UCSD-AML1 (cell line): ENCODE results near the gene RILP.

Experiments
- DNase-seq: peaks from one replicate; lab custom pipeline; 2025; ENCODE audit not compliant: unreplicated experiment; lab: John Stamatoyannopoulos, UW

The RILP gene

DNA sequence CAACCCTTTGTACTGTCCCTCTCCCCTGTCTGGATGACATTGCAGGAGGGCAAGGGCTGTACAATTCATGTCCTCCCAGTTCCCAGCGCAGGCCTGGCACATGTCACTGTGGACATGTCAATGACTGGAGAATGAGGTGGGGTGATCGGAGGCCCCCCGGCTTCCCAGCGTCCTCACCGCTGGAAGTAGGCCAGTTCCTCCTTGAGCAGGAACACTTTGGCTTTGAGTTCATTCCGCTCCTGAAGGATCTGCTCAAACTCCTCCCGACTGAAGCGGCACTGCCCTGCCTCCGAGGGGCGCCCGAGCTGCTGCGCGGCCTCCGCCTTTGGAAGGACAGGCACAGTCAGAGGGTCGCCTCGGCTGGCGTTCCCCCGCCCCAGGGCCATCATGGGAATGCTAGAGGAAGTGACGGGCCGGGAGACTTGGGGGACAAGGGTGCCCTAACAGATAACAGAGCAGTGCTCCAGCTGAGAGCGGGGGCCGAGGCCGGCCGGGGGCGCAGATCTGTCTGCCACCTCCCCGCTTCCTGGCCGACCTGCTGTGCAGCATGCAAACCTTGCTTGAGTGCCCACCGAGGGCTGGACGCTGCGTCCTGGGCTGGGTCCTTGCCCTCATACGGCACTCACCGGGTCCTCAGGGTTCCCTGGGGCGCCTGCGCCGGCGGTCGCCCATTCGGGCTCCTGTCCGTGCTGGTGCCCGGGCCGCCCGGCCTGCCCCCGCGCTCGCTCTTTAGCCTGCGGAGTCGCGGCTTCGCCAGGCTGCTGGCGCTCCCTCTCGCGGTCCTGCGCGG lies 1.3 kb downstream of the RILP start:
- peak; percentile 80 for DNase-seq

DNA sequence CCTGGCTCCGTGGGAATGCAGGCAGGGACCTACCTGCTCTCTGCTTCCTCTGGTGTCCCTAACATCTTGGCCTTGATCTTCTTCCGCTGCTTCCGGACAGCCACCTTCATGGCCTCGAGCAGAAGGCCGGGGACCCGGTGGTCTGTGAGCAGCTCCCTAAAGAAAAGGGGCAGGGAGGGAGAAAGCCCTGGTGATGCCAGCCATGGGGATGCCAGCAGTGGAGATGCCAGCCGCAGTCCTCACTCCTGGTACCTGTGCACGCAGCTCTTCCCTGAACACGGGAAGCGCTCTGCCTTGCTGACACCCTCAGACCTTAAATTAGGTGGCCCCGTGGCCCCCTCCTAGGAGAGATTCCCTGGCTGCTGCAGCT lies 1.9 kb downstream of the RILP start:
- no peak for DNase-seq

DNA sequence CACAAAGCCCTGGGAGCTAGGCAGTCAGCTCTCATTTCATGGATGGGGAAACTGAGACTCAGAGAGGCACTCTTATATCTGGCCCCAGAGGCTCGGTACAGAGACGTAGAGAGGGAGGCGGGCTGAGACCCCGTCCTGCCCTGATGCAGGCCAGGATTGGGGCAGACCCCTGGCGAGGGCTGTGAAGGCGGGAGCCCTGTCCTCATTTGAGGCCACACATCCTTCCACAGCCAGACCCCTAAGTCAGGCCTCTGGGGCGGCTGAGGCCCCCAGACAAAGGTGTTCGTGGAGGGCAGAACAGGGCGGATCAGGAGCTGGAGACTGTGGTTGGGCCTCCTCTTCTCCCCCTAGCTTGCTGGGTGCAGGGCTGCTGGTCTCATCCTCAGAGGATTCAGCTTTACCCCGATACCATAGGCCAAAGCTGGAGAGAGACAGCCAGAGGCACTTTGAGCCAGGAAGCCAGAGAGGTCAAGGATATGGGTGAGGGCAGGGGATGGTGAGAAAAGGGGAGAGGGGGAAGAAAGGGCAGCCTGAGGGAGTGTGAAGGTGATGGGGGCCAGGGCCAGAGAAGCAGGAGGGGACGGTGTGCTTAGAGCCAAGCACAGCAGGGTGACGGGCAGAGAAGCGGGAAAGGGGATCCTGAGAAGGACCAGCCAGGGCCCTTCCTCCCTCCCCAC lies 3.3 kb downstream of the RILP start:
- DNase-seq, result no peak

DNA sequence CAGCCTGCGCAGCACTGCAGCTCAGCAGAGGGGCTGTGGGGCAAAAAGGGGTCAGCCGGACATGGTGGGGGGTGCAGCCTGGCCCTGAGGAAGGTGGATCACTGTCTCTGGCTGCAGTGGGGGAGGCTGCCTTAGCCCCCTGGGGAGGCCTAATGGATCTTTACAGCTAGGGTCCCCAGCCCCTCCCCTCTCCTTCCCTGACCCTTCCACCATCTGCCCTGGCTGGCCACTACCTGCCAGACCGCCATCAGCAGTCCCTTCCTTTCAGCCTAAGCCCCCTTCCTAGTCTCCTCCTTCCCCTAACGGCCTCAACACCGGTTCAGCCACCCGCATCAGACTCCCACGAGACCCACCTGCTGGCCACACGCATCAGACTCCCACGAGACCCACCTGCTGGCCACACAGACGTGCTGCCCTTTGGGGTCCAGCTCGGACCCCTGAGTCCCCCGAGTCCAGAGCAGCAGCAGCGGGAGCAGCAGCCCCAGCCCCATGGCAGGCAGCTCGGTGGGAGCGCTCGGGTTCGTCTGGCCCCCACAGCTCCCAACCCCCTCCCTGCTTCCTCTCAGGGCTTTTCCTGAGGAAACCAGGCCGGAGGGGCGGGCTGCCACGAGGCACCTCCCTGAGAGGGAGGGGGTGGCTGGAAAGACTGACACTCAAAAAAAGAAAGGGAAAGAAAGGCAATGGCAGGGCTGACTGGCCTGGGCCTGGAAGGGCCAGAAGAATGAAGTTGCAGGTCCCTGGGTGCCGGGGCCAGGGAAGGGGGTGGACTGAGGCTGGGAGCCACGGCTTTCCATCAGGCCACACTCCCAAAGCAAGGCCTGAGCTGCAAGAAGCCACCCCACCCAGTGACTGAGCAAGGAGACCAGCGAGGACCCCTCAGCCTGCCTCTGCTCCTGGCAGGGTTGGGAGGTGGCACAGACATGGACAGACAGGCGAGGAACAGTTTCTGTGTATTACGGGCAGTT lies 4.2 kb downstream of the RILP start, which contains the start of gene SCARF1:
Gene SCARF1 (minus strand): TSS at position 526 of the 965 bp plus-strand sequence. CDS start 35 bp downstream, at position 491.
- peak; percentile 87 for DNase-seq

DNA sequence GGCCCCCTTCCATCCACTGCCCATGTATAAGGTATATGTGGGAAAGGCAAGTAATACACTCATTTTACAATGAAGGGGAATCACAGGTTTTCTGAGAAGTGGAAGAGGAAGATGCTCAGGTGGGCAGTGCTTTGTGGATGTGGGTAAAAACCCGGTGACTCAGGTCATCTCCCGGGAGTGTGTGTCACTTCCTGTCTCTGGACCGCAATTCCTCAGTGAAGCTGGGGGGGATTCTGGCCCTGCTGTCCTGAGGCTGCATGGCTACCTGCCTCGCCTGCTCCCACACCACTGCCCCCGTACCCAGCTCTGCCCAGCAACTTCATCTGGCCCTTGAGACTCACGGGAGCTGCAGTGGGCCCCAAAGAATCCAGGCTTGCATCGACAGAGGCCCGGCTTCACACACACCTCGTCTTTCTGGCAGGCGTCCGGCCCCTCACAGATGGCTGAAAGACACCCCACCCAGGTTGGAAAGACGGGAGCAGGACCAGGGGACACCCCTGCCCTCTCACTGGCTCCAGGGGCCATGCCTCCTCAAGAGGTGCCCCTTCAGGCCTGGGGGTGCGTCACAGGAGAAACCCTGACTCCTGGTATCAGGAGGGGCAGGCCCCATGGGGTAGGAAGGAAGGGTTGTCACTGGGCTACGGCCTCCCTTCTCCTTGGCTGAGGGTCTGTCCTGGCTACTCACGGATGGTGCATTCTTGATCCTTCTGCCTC lies 5.0 kb downstream of the RILP start:
- peak; percentile 56 for DNase-seq

DNA sequence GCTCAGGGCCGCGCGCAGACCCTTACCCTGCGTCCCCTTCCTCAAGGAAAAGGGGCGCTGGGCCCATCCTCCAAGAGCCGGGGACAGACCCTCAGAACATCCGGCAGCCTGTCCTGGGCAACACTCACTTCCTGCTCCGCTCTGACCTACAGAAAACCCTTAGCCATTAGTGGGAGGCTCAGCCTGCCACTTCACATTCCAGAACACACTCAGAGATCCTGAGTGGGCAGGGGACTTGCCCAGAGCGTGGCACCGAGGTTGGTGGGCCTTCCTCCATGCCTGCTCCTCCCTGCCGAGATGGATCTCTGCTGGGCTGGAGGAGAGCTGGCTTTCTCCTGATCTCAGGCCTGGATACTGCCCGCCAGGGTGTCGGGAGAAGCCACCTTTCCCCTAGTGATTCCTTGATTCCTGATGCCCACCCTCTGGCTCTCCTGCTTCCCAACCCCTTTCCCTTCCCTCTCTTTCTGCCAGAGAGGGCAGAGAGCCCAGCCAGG lies 5.6 kb downstream of the RILP start:
- DNase-seq, result no peak

DNA sequence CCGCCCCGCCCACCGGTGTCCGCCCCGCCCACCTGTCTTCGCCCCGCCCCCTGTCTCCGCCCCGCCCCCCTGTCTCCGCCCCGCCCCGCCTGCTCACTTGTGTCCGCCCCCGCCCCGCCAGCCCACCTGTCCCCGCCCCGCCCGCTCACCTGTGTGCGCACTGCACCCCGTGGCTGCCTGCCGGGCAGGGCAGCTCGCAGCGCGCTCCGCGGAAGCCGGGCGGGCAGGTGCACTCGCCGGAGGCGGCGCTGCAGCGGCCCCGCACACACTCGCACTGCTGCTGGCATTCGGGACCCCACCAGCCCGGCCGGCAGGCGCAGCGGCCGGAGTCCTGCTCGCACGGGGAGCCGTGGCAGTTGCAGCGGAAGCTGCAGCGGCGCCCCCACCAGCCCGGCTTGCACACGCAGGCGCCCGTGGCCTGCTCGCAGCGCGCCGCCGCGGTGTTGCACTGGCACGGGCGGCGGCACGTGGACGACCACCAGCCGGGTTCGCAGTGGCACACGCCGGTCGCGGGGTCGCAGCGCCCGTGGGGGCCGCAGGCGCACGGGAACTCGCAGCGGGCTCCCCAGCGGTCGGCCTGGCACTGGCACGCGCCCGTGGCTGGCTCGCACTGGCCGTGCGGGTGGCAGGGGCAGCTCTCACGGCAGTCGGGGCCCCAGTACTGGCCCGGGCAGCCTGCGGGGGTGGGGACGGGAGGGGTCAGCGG lies 6.2 kb downstream of the RILP start:
- DNase-seq, result no peak

DNA sequence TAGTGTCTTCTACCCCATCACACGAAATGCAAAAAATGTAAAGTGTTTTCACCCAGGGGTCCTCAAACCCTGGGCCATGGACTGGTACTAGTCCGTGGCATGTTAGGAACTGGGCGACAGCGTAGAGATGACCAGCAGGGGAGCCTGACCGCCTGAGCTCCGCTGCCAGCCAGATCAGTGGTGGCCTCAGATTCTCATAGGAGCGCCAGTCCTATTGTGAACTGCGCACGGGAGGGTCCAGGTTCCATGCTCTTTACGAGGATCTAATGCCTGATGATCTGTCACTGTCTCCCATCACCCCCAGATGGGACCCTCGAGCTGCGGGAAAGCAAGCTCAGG lies 8.6 kb downstream of the RILP start:
- DNase-seq, result no peak

DNA sequence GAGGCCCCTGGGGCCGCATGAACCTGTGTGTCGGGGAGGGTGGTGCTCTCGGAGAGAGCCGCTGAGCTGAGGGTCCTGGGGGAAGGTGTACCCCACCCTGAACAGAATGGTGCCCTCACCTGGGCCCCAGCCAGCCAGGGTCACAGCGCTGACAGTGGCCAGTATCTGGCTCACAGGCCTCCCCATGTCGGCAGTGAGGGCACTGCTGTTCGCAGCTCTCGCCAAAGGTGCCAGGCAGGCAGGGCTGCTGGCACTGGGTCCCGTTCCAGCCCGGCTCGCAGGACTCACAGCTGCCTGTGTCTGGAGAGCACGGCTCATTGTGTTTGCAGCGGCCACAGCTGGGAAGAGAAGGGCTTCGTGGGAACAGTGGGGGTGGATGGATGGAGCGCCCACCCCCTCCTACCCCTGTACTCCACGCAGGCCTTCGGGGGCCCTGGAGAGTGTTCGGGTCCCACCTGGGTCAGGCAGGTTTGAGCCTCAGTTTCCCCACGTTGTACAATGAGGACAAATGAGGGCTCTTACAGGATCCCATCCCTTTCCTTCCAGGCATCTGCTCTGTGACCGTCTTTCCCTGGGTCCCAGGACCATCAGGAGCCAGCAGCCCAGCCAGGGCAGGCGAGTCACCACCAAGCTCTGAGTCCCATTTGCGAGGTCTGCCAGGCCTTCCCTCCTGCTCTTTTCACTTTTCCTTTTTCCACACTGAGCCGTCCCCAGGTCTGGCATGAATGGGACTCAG lies 9.2 kb downstream of the RILP start:
- no peak for DNase-seq

DNA sequence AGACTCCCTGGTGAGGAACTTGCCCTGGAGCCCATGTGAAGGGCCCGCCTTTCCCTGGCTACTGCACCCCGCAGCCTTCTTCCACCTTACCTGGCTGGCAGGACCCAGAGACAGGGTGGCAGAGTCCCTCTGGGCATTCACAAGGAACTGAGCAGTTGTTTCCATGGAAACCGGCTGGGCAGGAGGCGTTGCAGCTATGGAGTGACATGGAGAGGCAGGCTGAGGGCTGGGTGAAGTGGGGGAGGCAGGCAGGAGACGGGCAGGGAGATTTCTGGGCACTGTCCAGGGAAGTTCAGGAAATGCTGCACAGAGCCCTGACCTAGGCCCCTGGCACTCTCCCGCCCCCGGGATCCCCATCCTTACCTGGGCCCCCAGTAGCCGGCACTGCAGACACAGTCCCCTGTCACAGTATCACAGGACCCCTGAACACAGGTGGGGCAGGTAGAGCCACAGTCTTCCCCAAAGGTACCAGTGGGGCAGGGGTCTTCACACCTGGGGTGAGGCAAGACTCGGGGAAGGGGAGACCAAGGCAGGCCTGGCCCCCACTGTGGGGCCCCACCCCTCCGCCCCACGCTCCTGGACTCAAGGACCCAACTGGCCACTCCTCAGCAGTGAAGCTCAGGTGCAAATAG lies 10.0 kb downstream of the RILP start:
- DNase-seq, result no peak

DNA sequence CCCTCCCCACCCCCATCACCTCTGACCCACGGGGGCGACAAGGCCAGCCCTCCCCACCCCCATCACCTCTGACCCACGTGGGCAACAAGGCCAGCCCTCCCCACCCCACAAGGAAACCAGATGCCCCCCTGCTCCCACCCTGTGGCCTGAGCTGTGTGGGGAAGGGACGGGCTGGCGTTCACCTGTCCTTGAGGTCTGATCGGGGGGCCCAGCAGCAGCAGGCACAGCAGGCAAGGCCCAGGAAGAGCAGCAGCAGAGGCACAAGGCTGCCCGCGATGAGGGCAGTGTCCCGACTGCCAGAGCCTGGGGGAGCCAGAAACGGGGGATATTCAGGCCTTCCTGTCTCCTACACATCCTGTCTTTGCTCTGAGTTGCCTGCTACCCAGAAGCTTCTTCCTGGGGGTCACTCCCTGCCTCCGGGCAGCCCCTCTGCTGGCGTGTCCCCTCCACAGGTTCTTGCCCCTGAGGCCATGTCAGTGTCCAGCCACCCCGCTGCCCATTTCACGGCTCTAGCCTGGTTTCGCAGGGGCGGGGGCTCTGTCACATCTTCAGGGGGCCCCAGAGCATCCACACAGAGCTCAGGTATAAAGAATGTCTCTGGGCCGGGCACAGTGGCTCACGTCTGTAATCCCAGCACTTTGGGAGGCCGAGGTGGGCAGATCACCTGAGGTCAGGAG lies 10.9 kb downstream of the RILP start:
- DNase-seq, result no peak

DNA sequence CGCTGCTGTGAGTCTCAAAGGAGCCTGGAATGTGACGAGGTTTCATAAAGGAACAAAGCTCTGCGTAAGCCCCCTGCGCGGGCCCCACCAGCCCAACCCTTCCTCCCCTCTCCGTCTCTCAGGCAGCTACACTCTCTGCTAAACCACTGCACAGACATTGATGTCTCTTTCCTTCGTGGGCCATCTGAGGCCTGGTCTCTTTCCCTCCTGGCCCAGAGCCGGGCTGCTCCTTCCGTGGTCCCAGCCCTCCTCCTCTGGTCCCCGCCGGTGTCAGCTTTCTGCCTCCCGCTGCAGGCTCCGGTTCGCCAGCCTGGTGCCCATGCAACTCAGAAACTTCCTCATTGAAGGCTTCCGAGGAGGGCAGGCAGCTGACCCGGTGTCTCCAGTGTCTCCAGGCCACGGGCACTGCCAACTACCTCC lies 11.5 kb downstream of the RILP start:
- no peak for DNase-seq

DNA sequence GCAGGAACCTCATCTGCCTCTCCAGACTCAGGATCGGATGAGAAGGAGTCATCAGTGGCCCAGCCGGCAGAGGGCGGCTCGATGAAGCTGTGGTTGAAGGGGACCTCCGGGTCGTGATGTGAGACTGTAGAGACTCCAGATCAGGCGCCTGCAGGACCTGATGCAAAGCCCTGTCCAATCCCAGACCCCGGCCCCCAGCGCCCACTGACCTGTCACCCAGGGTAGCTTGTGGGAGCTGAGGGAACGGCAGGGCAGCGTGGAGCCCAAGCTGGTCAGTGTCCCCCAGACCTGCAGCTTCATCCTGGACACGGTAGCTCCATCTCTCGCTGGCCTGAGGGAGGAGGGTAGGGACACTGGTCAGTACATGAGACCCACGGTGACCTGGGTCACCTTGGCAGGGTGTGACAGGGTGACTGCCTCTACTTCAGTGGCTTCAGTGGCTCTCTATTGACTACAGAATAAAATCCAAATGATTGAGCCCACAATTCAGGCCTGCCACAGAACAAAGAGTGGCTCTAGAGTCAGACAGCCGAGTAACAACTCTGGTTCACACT lies 12.9 kb downstream of the RILP start:
- DNase-seq, result no peak

DNA sequence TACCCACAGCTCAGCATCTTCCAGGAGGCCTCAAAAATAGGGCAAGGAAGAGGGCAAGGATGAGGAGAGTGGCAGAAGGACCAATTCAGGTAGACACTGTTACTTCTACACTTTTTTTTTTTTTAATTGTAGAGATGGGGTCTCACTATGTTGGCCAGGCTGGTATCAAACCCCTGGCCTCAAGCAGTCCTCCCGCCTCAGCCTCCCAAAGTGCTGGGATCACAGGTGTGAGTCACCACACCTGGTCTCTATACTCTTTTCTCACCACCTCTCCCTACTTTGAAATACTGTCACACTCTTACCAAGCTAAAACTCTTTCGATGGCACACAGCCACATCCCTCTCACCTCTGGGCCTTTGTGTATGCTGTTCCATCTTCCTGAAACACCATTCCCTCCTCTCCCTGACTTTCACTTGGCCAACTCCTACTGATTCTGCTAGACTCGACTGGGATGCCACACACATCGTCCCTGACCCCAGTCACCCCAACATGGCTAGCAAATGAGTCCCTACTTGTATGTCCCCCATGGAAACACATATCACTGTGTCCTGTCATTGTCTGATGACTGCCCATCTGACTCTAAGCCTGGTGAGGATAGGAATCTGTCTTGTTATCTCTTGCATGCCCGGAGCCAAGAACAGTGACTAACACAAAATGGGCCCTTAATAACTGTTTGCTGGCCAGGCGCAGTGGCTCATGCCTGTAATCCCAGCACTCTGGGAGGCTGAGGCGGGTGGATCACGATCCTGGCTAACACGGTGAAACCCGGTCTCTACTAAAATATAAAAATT lies 13.8 kb downstream of the RILP start:
- DNase-seq, result no peak

DNA sequence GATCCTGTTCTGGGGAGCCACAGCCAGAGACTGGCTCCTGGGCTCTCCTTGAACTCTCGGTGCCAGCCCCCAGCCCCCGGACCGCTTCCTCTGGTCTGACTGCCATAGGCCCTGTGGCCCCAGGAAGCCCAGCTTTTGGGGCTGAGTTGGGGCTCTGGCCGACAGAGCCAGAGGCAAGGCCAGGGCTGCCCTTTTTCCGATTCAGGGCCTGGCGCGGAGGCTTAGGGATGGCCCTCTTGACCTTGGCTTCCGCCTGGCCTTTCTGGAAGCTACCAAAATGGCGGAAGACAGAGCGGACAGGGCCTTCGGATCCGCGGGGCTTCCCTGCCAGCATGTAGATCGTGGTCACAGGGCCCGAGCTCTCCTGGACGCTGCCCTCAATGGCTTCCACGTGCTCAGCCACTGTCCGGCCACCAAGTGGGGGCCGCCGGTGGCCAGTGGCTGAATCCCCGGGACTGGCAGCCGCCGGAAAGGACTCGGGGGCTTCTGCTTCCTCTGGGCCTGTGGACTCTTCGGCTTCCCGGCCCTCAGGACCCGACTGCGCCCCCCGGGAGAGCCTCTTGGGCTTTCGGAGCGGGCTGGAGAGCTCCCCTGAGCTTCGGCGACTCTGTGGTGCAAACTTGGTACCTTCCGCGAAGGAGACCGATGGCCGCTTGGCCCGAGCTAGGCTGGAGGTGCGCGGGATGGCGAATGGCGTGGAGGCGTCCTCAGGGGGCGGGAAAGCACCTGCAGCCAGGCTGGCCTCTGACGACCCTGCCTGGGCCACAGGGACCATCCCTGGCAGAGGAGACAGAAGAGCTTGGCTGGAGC lies 14.6 kb downstream of the RILP start:
- DNase-seq, result no peak

DNA sequence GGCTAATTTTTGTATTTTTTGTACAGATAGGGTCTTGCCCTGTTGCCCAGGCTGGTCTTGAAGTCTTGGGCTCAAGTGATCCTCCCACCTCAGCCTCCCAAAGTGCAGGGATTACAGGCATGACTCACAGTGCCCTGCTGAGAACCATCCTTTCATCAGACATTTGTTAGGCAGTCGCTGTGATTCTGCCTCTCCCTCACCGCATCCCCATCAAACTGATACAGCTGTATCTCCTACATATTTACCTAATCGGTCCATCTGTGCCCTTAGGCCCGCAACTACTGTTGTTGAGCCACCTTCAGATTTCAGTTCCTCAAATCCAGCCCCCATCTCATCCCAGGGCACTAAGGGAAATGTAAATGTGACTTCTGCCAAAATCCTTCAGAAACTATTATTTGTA lies 19.0 kb downstream of the RILP start:
- no peak for DNase-seq
